A673 (cell line): Measurements from ENCODE around the gene C5. TPM values are rescaled to one million over a fixed set of nuclear protein-coding genes. Genes with fewer than 3 reads are reported as not detected.

ENCODE experiments used
- BruUV-seq: library from RNA; stranded (reverse); fragments of 400-500 nt; replicated peaks from 2 replicates; lab custom pipeline; 2021; lab: Mats Ljungman, UMichigan
- CTCF ChIA-PET: fragments of 300-600 bp; sonication (Branson Sonifier 250); formaldehyde crosslinking; loops from one replicate; lab custom pipeline; 2022; ENCODE audit warnings: antibody characterized with exemption; lab: Charles Lee
- POLR2A ChIA-PET: fragments of 300-600 bp; sonication (Branson Sonifier 250); formaldehyde crosslinking; loops from one replicate; lab custom pipeline; 2022; ENCODE audit warnings: antibody characterized with exemption; ENCODE audit not compliant: low non-redundant PET; lab: Charles Lee
- DNase-seq: peaks from one replicate; pipeline ENCODE4 v3.0.0-alpha.2; 2015; ENCODE audit warnings: low spot score
- H3K27ac ChIP-seq: fragments of 200-600 bp; sonication (generic); 2 replicates; pipeline ENCODE4 v1.5.1; 2016; ENCODE audit warnings: mixed run types, low read depth, mild to moderate bottlenecking, mixed read lengths, antibody characterized with exemption, low read length; ENCODE audit not compliant: poor library complexity, severe bottlenecking
- H3K27me3 ChIP-seq: fragments of 200-600 bp; sonication (generic); replicated peaks from 2 replicates; pipeline ENCODE4 v1.6.1; 2017; ENCODE audit warnings: mixed run types, low read depth, mild to moderate bottlenecking, mixed read lengths, antibody characterized with exemption, low read length; ENCODE audit not compliant: insufficient read depth, poor library complexity
- H3K36me3 ChIP-seq: fragments of 200-600 bp; sonication (generic); 2 replicates; pipeline ENCODE4 v1.6.1; 2016; ENCODE audit warnings: mixed run types, mild to moderate bottlenecking, mixed read lengths, antibody characterized with exemption, low read length; ENCODE audit not compliant: insufficient read depth, poor library complexity, severe bottlenecking
- H3K4me1 ChIP-seq: fragments of 200-600 bp; sonication (generic); 2 replicates; pipeline ENCODE4 v1.6.1; 2017; ENCODE audit warnings: mixed run types, mild to moderate bottlenecking, mixed read lengths, antibody characterized with exemption, low read length; ENCODE audit not compliant: insufficient read depth, poor library complexity, severe bottlenecking
- H3K4me3 ChIP-seq: fragments of 200-600 bp; sonication (generic); 2 replicates; pipeline ENCODE4 v1.5.1; 2016; ENCODE audit warnings: low read depth, mixed run types, mild to moderate bottlenecking, mixed read lengths, low read length; ENCODE audit not compliant: poor library complexity, severe bottlenecking
- H3K9me3 ChIP-seq: fragments of 200-600 bp; sonication (generic); 2 replicates; pipeline ENCODE4 v1.6.1; 2016; ENCODE audit warnings: mixed run types, low read depth, mild to moderate bottlenecking, mixed read lengths, antibody characterized with exemption, low read length; ENCODE audit not compliant: poor library complexity, severe bottlenecking
- CTCF ChIP-seq: fragments of 300-800, 200-600 bp; sonication (generic); conservative IDR thresholded peaks from 2 replicates; pipeline ENCODE4 v1.5.1; 2017; ENCODE audit warnings: low read depth, mild to moderate bottlenecking, antibody characterized with exemption, low read length, moderate library complexity, mixed read lengths
- EZH2 ChIP-seq: fragments of 200-600 bp; sonication (generic); IDR thresholded peaks from 2 replicates; pipeline ENCODE4 v1.6.1; 2017; ENCODE audit warnings: borderline replicate concordance, low read depth, mild to moderate bottlenecking, mixed read lengths, antibody characterized with exemption, low read length; ENCODE audit not compliant: poor library complexity, severe bottlenecking
- intact Hi-C: fragments of 100-400 bp; cut with micrococcal nuclease; formaldehyde crosslinking; loops from one replicate; pipeline ENCODE4 v1.10.0; 2022; ENCODE audit not compliant: unreplicated experiment
- total RNA-seq: library from RNA; stranded (reverse); gene quantifications from 2 replicates; pipeline ENCODE4 v1.2.3, GENCODE V29; 2021

C5 gene
- total RNA-seq, 1 experiment from 2014 or later = 4.4 TPM

GRCh38 chr9:120961936-120962335 is 88.1 kb downstream of the C5 start:
- BruUV-seq = no TSS peak
- Histone ChIP-seq H3K27ac (no peak overlapping the region), H3K4me3 (no peak overlapping the region), H3K36me3 (no peaks in the 10 kb centered on the region), H3K4me1 (no peaks in the 10 kb centered on the region), H3K27me3 (no peaks in the 10 kb centered on the region), H3K9me3 (no peaks in the 10 kb centered on the region)
- intact Hi-C loops = no loop called here
- no peak for DNase-seq
- TF ChIP-seq CTCF = no peak
- ChIA-PET POLR2A (no interaction called here), CTCF (interaction anchor here (0.6 kb wide), 1 partner anchor 10 kb away, joined by 3 read pairs; no protein-coding TSS in a partner anchor)

GRCh38 chr9:120960001-120960400 is 90.1 kb downstream of the C5 start:
- intact Hi-C loops = no loop called here

GRCh38 chr9:120956862-120957261 is 93.2 kb downstream of the C5 start:
- Histone ChIP-seq H3K27me3 (no peaks in the 10 kb centered on the region), H3K27ac (no peak overlapping the region), H3K36me3 (no peaks in the 10 kb centered on the region), H3K9me3 (no peaks in the 10 kb centered on the region), H3K4me1 (peaks cover 16% of the 10 kb centered on the region), H3K4me3 (no peak overlapping the region)
- intact Hi-C loops = no loop called here
- TF ChIP-seq EZH2 (no peak), CTCF (no peak)
- no TSS peak for BruUV-seq
- ChIA-PET CTCF (no interaction called here), POLR2A (no interaction called here)
- DNase-seq = no peak

More at GRCh38 chr9:120960001-120960400, 90.1 kb downstream of the C5 start:
- POLR2A ChIA-PET = no interaction called here
- Histone ChIP-seq H3K9me3 (no peaks in the 10 kb centered on the region), H3K27ac (no peak overlapping the region), H3K27me3 (no peaks in the 10 kb centered on the region), H3K4me1 (no peaks in the 10 kb centered on the region), H3K36me3 (no peaks in the 10 kb centered on the region), H3K4me3 (no peak overlapping the region)
- BruUV-seq = no TSS peak
- TF ChIP-seq EZH2 (no peak), CTCF (no peak)
- DNase-seq = no peak
- CTCF ChIA-PET = no interaction called here
